ENCODE results near the gene SLC5A11.

Gene SLC5A11

DNA sequence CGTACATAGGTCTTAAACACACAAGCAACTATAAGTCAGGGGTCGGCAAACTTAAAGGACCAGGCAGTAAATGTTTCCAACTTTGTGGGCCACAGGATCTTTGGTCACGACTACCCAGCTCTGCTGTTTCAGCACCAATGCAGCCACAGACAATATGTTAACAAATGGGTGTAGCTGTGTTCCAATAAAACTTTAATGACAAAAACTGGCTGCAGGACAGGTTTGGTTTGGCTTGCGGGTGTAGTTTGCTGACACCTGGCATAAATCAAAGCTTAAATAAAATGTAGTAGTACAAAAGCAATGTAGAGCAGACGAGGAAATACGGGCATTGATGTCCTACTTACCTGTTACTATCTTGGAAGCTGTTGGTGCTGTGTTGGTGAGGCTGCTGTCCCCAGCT is 84.7 kb downstream of the SLC5A11 start:
- DNase-seq (ENCODE audit: low read depth), result no peak
- TF ChIP-seq, protein P1, sequence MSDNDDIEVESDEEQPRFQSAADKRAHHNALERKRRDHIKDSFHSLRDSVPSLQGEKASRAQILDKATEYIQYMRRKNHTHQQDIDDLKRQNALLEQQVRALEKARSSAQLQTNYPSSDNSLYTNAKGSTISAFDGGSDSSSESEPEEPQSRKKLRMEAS (IDR thresholded peaks at IDR 0.05; ENCODE audit: low read depth, low read length), result no peak
- TF ChIP-seq MYC (IDR thresholded peaks at IDR 0.05; ENCODE audit: low read depth, low read length) (no peak), POLR2A (IDR thresholded peaks at IDR 0.05; ENCODE audit: extremely low read depth, insufficient read length) (no peak)
- TF ChIP-seq, protein P2, sequence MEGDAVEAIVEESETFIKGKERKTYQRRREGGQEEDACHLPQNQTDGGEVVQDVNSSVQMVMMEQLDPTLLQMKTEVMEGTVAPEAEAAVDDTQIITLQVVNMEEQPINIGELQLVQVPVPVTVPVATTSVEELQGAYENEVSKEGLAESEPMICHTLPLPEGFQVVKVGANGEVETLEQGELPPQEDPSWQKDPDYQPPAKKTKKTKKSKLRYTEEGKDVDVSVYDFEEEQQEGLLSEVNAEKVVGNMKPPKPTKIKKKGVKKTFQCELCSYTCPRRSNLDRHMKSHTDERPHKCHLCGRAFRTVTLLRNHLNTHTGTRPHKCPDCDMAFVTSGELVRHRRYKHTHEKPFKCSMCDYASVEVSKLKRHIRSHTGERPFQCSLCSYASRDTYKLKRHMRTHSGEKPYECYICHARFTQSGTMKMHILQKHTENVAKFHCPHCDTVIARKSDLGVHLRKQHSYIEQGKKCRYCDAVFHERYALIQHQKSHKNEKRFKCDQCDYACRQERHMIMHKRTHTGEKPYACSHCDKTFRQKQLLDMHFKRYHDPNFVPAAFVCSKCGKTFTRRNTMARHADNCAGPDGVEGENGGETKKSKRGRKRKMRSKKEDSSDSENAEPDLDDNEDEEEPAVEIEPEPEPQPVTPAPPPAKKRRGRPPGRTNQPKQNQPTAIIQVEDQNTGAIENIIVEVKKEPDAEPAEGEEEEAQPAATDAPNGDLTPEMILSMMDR (IDR thresholded peaks at IDR 0.05; ENCODE audit: low read depth, low read length), result no peak

DNA sequence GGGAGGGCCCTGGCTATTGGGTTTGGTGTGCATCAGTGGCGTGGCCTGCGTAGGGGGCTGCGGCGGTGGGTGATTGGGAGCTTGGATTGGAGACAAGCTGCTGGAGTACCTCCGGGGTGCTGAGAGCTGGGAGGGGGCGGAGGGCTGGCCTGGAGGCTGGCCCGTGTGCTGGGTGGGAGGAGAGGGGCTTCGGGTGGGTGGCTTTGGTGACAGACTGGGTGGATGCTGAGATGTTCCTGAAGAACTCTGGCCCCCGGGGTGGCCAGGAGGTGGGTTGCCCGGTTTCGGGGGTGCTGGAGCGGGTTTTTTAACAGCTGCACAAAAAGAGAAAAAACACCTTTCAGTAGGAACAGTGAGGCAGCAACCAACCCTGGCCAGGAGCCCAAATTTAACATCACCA is 85.3 kb downstream of the SLC5A11 start:
- no peak for DNase-seq (ENCODE audit: low read depth)
- no peak overlapping the region for H3K4me3 ChIP-seq (ENCODE audit: low read depth, low read length)
- TF ChIP-seq, protein P1 (IDR thresholded peaks at IDR 0.05; ENCODE audit: low read depth, low read length), result no peak
- TF ChIP-seq MYC (IDR thresholded peaks at IDR 0.05; ENCODE audit: low read depth, low read length), result no peak
- TF ChIP-seq, protein P2 (IDR thresholded peaks at IDR 0.05; ENCODE audit: low read depth, low read length), result no peak
- no peak for TF ChIP-seq POLR2A (IDR thresholded peaks at IDR 0.05; ENCODE audit: extremely low read depth, insufficient read length)

More for the DNA sequence above, 84.7 kb downstream of the SLC5A11 start:
- no peak overlapping the region for H3K4me3 ChIP-seq (ENCODE audit: low read depth, low read length)

DNA sequence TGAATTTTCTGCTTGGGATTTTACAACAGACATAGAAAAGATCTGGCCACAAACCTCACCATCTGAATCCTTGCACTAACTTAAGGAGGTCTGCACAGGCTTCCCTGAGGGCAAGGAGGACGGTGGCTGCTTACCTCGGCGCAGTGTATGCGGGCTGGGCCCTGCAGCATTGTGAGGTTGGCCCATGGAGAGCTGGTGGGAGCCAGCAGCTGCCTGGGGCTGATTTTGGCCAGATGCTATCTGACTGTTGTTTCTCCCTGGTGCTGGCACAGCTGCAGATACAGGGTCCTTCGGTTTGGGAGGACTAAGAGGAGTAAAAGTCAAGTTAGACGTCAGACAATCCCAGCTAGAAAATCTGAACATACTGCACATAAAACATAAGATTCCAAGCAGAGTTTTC is 89.6 kb downstream of the SLC5A11 start:
- no peak for DNase-seq (ENCODE audit: low read depth)
- TF ChIP-seq, protein P1 (IDR thresholded peaks at IDR 0.05; ENCODE audit: low read depth, low read length), result no peak
- TF ChIP-seq MYC (IDR thresholded peaks at IDR 0.05; ENCODE audit: low read depth, low read length) (no peak), POLR2A (IDR thresholded peaks at IDR 0.05; ENCODE audit: extremely low read depth, insufficient read length) (no peak)
- TF ChIP-seq, protein P2 (IDR thresholded peaks at IDR 0.05; ENCODE audit: low read depth, low read length), result no peak

DNA sequence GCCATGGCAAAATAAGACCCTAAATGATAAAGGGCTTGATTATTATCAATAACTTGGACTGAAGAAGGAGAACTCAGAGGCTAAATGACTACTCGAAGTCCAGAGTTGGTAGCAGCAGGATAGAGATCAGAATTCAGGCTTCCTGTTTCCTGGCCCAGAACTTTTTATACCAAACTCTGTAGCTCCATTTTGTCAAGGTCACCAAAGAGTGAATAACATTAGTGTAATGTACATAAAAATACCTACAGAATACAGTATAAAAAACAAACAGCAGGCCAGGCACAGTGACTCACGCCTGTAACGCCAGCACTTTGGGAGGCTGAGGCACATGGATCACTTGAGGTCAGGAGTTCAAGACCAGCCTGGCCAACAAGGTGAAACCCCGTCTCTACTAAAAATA is 90.4 kb downstream of the SLC5A11 start:
- no peak for DNase-seq (ENCODE audit: low read depth)
- TF ChIP-seq, protein P2 (IDR thresholded peaks at IDR 0.05; ENCODE audit: low read depth, low read length), result no peak
- TF ChIP-seq POLR2A (IDR thresholded peaks at IDR 0.05; ENCODE audit: extremely low read depth, insufficient read length) (no peak), MYC (IDR thresholded peaks at IDR 0.05; ENCODE audit: low read depth, low read length) (no peak)
- TF ChIP-seq, protein P1 (IDR thresholded peaks at IDR 0.05; ENCODE audit: low read depth, low read length), result no peak
- H3K4me3 ChIP-seq (ENCODE audit: low read depth, low read length), result no peak overlapping the region

More for the DNA sequence above, 89.6 kb downstream of the SLC5A11 start:
- H3K4me3 ChIP-seq (ENCODE audit: low read depth, low read length), result no peak overlapping the region

DNA sequence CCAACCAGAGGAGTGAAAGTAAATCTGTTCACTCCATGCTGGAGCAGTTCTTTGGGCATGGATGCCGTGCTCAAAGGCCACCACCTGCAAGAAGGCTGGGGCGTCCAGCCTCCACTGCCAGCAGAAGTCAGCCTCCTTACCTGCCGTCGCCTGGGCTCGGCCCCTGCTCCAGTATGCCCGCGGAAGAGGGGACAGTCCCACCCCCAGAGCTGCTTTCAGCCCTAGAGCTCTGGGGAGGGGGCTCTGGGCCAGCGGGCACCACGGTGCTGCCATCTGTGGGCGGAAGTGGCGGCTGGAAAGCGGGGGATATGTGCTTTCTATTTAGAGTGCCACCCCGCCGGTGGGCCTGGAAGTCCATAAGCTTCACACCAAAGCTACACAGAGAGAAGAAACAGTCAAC is 93.5 kb downstream of the SLC5A11 start:
- TF ChIP-seq MYC (IDR thresholded peaks at IDR 0.05; ENCODE audit: low read depth, low read length) (no peak), POLR2A (IDR thresholded peaks at IDR 0.05; ENCODE audit: extremely low read depth, insufficient read length) (no peak)
- TF ChIP-seq, protein P2 (IDR thresholded peaks at IDR 0.05; ENCODE audit: low read depth, low read length), result no peak
- TF ChIP-seq, protein P1 (IDR thresholded peaks at IDR 0.05; ENCODE audit: low read depth, low read length), result no peak
- no peak for DNase-seq (ENCODE audit: low read depth)
- no peak overlapping the region for H3K4me3 ChIP-seq (ENCODE audit: low read depth, low read length)

Data from NB4 (cell line).